Measurements from ENCODE around the gene ARFRP1.

Gene ARFRP1

GRCh38 chr20:63682384-63683139, 25.2 kb downstream of the ARFRP1 start:
- no peak for DNase-seq (ENCODE audit: low spot score)
- TF ChIP-seq CTCF (IDR thresholded peaks at IDR 0.05; ENCODE audit: extremely low read depth, missing control alignments), result no peak

- no peak for DNase-seq (ENCODE audit: low spot score)
- TF ChIP-seq CTCF (IDR thresholded peaks at IDR 0.05; ENCODE audit: extremely low read depth, missing control alignments), result no peak
These were observed 26.1 kb downstream of the ARFRP1 start for GRCh38 chr20:63681609-63682142.

- TF ChIP-seq CTCF (IDR thresholded peaks at IDR 0.05; ENCODE audit: extremely low read depth, missing control alignments), result no peak
- DNase-seq (ENCODE audit: low spot score), result no peak
These were observed 26.7 kb downstream of the ARFRP1 start for GRCh38 chr20:63680857-63681608.

GRCh38 chr20:63680427-63680826, 27.3 kb downstream of the ARFRP1 start:
- no peak for DNase-seq (ENCODE audit: low spot score)
- no peak for TF ChIP-seq CTCF (IDR thresholded peaks at IDR 0.05; ENCODE audit: extremely low read depth, missing control alignments)

GRCh38 chr20:63679799-63680305, 27.9 kb downstream of the ARFRP1 start:
- no peak for DNase-seq (ENCODE audit: low spot score)
- no peak for TF ChIP-seq CTCF (IDR thresholded peaks at IDR 0.05; ENCODE audit: extremely low read depth, missing control alignments)

- TF ChIP-seq CTCF (IDR thresholded peaks at IDR 0.05; ENCODE audit: extremely low read depth, missing control alignments), result no peak
- DNase-seq (ENCODE audit: low spot score), result no peak
These were observed 28.9 kb downstream of the ARFRP1 start for GRCh38 chr20:63678667-63679465.
